ENCODE results near the gene SEC23A.
"Not testable (repeated sequence)": the region's sequence is repeated elsewhere in the genome, so short reads cannot be mapped to it uniquely, and the experiment has no call there.

Gene SEC23A

DNA sequence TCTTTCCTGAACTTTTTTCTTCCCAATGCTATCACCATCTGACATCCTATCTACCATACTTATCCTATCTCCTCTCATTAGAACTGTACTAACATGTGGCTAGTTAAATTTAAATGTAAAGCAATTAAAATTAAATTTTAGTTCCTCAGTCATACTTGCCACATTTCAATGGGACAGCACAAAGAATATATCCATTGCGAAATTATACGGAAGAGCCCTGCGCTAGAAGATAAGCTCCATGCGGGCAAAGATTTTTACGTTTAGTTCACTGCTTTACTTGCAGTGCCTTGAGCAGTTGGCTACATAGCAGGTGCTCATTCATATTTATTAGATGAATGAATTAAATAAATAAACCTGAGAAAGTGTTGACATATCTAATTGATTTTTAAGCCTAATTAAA is 33.1 kb downstream of the SEC23A start:
- Mint-ChIP-seq H3K36me3 (peaks cover 31% of the 10 kb centered on the region), H3K27ac (no peak overlapping the region), H3K27me3 (no peaks in the 10 kb centered on the region), H3K4me1 (peaks cover 4% of the 10 kb centered on the region), H3K4me3 (no peak overlapping the region), H3K9me3 (no peaks in the 10 kb centered on the region)
- DNase-seq (ENCODE audit: low spot score in 2 of 2), result no peak
- no peak for ATAC-seq (ENCODE audit: low read depth)

GRCh38 chr14:39069169-39069805 is 33.7 kb downstream of the SEC23A start:
- H3K4me3 Mint-ChIP-seq; ATAC-seq (ENCODE audit: low read depth); H3K27me3 Mint-ChIP-seq; H3K9me3 Mint-ChIP-seq; H3K27ac Mint-ChIP-seq; DNase-seq (ENCODE audit: low spot score in 2 of 2); H3K4me1 Mint-ChIP-seq: not testable (repeated sequence)
- peaks cover 31% of the 10 kb centered on the region for H3K36me3 Mint-ChIP-seq

DNA sequence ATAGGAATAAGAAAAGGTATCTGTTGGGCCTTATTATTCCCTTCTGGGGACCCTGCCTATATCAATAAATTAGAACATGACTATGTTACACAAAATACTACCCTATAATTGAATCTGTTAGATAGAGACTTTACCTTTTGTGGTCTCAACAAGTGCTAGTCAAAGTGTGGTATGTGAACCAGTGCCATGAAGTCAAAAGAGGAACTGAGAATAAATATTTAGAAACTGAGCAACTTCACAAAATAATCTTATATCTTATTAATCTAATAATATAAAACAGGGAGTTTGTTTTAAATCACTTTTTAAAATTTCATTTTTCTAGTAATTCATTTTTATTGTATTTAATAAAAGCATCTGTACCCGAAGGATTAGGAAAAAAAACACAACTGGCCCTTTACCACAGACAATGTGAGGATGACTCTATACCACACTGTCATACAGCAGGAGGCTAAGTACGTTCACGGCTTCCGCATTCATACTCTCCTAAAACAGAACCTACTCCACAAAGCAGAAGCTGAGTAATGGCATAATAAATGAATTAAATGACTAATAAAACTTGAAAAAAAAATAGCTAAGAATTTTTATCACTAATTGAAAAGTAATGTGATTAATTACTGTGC is 42.1 kb downstream of the SEC23A start:
- DNase-seq (ENCODE audit: low spot score in 2 of 2) (peak in 1 of 2 donors; percentile 34), ATAC-seq (ENCODE audit: low read depth) (peak; percentile 97)
- H3K9me3 Mint-ChIP-seq, result peaks cover 2% of the 10 kb centered on the region
- peaks cover 28% of the 10 kb centered on the region for H3K36me3 Mint-ChIP-seq
- H3K4me1 Mint-ChIP-seq, result peaks cover 12% of the 10 kb centered on the region
- no peaks in the 10 kb centered on the region for H3K27me3 Mint-ChIP-seq
- H3K4me3 Mint-ChIP-seq, result no peak overlapping the region
- peak overlapping the region; percentile 67 for H3K27ac Mint-ChIP-seq

DNA sequence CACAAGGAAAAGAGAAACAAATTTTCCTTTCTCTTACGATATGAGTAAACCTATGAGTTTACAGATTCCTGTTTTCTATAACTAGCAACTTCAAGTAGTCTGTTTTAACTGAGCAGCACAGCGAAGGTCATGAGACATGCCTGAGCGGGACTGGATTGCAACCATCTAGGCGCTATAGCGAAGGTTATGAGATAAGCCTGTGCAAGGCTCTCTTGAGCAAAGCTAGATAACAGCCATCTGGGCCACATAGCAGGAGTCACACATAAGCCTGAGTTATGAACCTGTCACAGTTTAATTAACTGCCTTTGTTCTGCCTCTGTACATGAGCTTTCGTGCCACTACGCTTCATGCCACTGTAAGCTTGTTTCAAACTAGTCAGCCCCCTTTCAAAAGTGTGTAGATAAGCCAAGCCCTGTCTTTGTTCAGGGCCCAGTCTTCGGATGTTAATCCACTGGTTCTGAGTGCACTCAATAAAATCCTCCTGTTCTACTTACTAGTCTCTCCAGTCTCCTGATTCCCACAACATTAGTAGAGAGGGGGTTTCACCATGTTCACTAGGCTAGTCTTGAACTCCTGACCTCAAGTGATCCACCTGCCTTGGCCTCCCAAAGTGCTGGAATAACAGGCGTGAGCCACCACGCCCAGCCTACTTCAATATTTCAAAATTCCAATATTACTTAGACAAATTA is 47.1 kb downstream of the SEC23A start:
- Mint-ChIP-seq H3K27ac (no peak overlapping the region), H3K9me3 (peaks cover 2% of the 10 kb centered on the region), H3K4me1 (peaks cover 8% of the 10 kb centered on the region), H3K36me3 (peaks cover 45% of the 10 kb centered on the region), H3K27me3 (no peaks in the 10 kb centered on the region), H3K4me3 (no peak overlapping the region)
- ATAC-seq (ENCODE audit: low read depth) (no peak), DNase-seq (ENCODE audit: low spot score in 2 of 2) (no peak)

GRCh38 chr14:39052869-39053454 is 50.1 kb downstream of the SEC23A start:
- peaks cover 48% of the 10 kb centered on the region for H3K36me3 Mint-ChIP-seq
- not testable (repeated sequence) for DNase-seq (ENCODE audit: low spot score in 2 of 2); ATAC-seq (ENCODE audit: low read depth); H3K4me1 Mint-ChIP-seq; H3K4me3 Mint-ChIP-seq; H3K27me3 Mint-ChIP-seq; H3K27ac Mint-ChIP-seq; H3K9me3 Mint-ChIP-seq

- peaks cover 59% of the 10 kb centered on the region for H3K36me3 Mint-ChIP-seq
- no peaks in the 10 kb centered on the region for H3K27me3 Mint-ChIP-seq
- peak overlapping the region; percentile 64 for H3K27ac Mint-ChIP-seq
- ATAC-seq (ENCODE audit: low read depth) (no peak), DNase-seq (ENCODE audit: low spot score in 2 of 2) (no peak)
- H3K4me1 Mint-ChIP-seq, result peaks cover 3% of the 10 kb centered on the region
- no peaks in the 10 kb centered on the region for H3K9me3 Mint-ChIP-seq
- no peak overlapping the region for H3K4me3 Mint-ChIP-seq
These were observed 52.6 kb downstream of the SEC23A start for GRCh38 chr14:39050389-39050788.

- H3K9me3 Mint-ChIP-seq; H3K27me3 Mint-ChIP-seq; H3K4me3 Mint-ChIP-seq; DNase-seq (ENCODE audit: low spot score in 2 of 2); H3K27ac Mint-ChIP-seq; H3K4me1 Mint-ChIP-seq: not testable (repeated sequence)
- H3K36me3 Mint-ChIP-seq, result peaks cover 35% of the 10 kb centered on the region
- peak; percentile 29 for ATAC-seq (ENCODE audit: low read depth)
These were observed 57.1 kb downstream of the SEC23A start for GRCh38 chr14:39045889-39046288.

GRCh38 chr14:39043352-39043943 is 59.6 kb downstream of the SEC23A start:
- Mint-ChIP-seq H3K27ac (no peak overlapping the region), H3K36me3 (peaks cover 36% of the 10 kb centered on the region), H3K4me3 (no peak overlapping the region), H3K9me3 (no peaks in the 10 kb centered on the region), H3K27me3 (no peaks in the 10 kb centered on the region), H3K4me1 (peaks cover 9% of the 10 kb centered on the region)
- ATAC-seq (ENCODE audit: low read depth), result no peak
- no peak for DNase-seq (ENCODE audit: low spot score in 2 of 2)

DNA sequence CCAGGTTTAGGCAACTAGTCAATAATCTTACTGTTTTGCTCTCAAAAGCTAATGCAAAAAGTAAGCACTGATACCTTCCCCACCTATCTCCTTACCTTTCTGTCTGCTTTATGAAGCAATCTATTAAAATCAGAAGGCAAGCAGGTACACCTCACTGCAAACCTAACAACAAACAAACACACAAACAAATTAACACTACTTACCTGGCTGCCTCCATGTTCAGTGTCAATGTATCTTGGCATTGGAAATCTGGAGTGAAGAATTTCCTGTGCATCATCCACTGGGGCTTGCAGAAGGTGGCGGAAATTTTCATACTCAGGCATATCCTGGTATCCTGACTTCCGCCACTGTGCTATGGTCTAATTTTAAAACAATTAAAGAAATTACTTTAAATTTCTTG is 62.5 kb downstream of the SEC23A start:
- no peak overlapping the region for H3K4me3 Mint-ChIP-seq
- no peaks in the 10 kb centered on the region for H3K9me3 Mint-ChIP-seq
- H3K4me1 Mint-ChIP-seq, result peaks cover 6% of the 10 kb centered on the region
- DNase-seq (ENCODE audit: low spot score in 2 of 2), result no peak
- no peaks in the 10 kb centered on the region for H3K27me3 Mint-ChIP-seq
- ATAC-seq (ENCODE audit: low read depth), result no peak
- peaks cover 20% of the 10 kb centered on the region for H3K36me3 Mint-ChIP-seq
- H3K27ac Mint-ChIP-seq, result no peak overlapping the region

DNA sequence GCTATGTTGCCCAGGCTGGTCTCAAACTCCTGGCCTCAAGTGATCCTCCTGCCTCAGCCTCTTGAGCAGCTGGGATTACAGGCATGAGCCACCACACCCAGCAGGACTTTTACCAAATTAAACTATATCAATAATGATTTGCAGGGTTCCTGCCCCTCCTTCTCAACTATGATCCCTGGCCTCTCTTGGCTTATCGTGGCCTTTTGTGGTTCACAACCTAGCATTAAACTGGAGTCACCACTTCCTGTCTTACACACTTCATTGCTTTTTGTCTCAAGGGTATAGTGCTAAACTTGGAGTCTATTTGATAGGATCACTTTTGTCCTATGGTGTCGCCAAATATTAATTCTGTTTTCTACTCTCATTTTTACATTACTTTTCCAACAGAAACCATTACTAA is 64.5 kb downstream of the SEC23A start:
- DNase-seq (ENCODE audit: low spot score in 2 of 2), result no peak
- no peak for ATAC-seq (ENCODE audit: low read depth)
- H3K27me3 Mint-ChIP-seq, result no peaks in the 10 kb centered on the region
- no peaks in the 10 kb centered on the region for H3K9me3 Mint-ChIP-seq
- no peak overlapping the region for H3K27ac Mint-ChIP-seq
- peaks cover 5% of the 10 kb centered on the region for H3K4me1 Mint-ChIP-seq
- no peak overlapping the region for H3K4me3 Mint-ChIP-seq
- H3K36me3 Mint-ChIP-seq, result peaks cover 18% of the 10 kb centered on the region

GRCh38 chr14:39036760-39037159 is 66.3 kb downstream of the SEC23A start:
- DNase-seq (ENCODE audit: low spot score in 2 of 2) (no peak), ATAC-seq (ENCODE audit: low read depth) (no peak)
- no peaks in the 10 kb centered on the region for H3K9me3 Mint-ChIP-seq
- peaks cover 15% of the 10 kb centered on the region for H3K36me3 Mint-ChIP-seq
- H3K4me3 Mint-ChIP-seq, result no peak overlapping the region
- H3K27me3 Mint-ChIP-seq, result no peaks in the 10 kb centered on the region
- H3K27ac Mint-ChIP-seq, result no peak overlapping the region
- peaks cover 2% of the 10 kb centered on the region for H3K4me1 Mint-ChIP-seq

DNA sequence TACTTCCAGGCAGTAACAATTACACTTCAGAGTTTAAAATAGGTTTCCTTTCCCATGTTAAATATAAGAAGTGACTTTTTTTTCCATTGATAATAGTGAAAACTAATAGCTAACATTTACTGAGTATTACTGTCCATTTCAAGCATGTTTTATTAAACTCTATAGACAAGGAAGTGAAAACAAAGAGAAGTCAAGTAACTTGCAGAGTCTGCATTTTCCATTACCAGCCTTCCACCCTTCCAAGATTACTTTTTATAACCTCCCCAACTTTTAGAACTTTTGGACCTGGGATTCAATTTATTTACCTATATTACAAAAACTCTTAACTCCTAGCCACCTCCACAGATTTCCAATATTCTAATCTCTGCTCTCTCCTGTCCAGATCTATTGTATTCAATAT is 67.7 kb downstream of the SEC23A start:
- DNase-seq (ENCODE audit: low spot score in 2 of 2) (no peak), ATAC-seq (ENCODE audit: low read depth) (no peak)
- Mint-ChIP-seq H3K9me3 (no peaks in the 10 kb centered on the region), H3K27ac (no peak overlapping the region), H3K4me1 (peaks cover 2% of the 10 kb centered on the region), H3K4me3 (no peak overlapping the region), H3K27me3 (no peaks in the 10 kb centered on the region), H3K36me3 (peaks cover 16% of the 10 kb centered on the region)

GRCh38 chr14:39034481-39035296 is 68.3 kb downstream of the SEC23A start:
- Mint-ChIP-seq H3K27me3 (no peaks in the 10 kb centered on the region), H3K9me3 (no peaks in the 10 kb centered on the region), H3K36me3 (peaks cover 17% of the 10 kb centered on the region), H3K27ac (no peak overlapping the region), H3K4me1 (peaks cover 2% of the 10 kb centered on the region), H3K4me3 (no peak overlapping the region)
- DNase-seq (ENCODE audit: low spot score in 2 of 2) (no peak), ATAC-seq (ENCODE audit: low read depth) (no peak)

Measured in memory B cell (primary cell).